ENCODE data around the gene STK39.

DNA sequence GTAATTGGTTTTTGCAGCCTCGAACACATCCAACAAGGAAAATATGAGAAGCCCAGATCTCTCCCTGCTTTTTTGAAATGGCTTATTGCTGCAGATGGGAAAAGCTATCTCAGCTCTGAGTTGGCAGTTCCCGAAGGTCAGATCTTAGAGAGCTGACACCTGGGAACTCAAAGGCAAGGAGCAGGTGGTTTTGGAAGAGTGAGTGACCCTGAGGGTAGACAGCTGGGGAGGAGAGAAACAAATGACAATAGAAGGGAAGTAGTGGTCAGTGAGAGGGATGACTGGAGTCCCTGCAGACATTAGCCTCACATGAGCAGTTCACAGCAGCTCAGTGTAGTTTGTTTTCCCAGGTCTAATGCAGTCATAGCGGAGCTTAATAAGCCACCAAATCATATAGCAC, 317.9 kb downstream of the STK39 start:
- TF ChIP-seq, protein P1, sequence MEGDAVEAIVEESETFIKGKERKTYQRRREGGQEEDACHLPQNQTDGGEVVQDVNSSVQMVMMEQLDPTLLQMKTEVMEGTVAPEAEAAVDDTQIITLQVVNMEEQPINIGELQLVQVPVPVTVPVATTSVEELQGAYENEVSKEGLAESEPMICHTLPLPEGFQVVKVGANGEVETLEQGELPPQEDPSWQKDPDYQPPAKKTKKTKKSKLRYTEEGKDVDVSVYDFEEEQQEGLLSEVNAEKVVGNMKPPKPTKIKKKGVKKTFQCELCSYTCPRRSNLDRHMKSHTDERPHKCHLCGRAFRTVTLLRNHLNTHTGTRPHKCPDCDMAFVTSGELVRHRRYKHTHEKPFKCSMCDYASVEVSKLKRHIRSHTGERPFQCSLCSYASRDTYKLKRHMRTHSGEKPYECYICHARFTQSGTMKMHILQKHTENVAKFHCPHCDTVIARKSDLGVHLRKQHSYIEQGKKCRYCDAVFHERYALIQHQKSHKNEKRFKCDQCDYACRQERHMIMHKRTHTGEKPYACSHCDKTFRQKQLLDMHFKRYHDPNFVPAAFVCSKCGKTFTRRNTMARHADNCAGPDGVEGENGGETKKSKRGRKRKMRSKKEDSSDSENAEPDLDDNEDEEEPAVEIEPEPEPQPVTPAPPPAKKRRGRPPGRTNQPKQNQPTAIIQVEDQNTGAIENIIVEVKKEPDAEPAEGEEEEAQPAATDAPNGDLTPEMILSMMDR (IDR thresholded peaks at IDR 0.05): no peak
- TF ChIP-seq, protein P2, sequence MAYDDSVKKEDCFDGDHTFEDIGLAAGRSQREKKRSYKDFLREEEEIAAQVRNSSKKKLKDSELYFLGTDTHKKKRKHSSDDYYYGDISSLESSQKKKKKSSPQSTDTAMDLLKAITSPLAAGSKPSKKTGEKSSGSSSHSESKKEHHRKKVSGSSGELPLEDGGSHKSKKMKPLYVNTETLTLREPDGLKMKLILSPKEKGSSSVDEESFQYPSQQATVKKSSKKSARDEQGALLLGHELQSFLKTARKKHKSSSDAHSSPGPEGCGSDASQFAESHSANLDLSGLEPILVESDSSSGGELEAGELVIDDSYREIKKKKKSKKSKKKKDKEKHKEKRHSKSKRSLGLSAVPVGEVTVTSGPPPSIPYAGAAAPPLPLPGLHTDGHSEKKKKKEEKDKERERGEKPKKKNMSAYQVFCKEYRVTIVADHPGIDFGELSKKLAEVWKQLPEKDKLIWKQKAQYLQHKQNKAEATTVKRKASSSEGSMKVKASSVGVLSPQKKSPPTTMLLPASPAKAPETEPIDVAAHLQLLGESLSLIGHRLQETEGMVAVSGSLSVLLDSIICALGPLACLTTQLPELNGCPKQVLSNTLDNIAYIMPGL (CRISPR knock-in tag; IDR thresholded peaks at IDR 0.05; ENCODE audit: borderline replicate concordance): no peak

Measured in A549 (cell line).